HG02588 (cell line): Measurements from ENCODE around the gene PTGES.

Experiments used
- ATAC-seq: cut with Tn5 transposase; IDR thresholded peaks from one replicate; pipeline ENCODE4 v1.9.1; 2021; ENCODE audit warnings: mild to moderate bottlenecking, moderate library complexity; ENCODE audit not compliant: unreplicated experiment

Gene PTGES

GRCh38 chr9:129695870-129696269, 57.0 kb downstream of the PTGES start:
- no peak for ATAC-seq

DNA sequence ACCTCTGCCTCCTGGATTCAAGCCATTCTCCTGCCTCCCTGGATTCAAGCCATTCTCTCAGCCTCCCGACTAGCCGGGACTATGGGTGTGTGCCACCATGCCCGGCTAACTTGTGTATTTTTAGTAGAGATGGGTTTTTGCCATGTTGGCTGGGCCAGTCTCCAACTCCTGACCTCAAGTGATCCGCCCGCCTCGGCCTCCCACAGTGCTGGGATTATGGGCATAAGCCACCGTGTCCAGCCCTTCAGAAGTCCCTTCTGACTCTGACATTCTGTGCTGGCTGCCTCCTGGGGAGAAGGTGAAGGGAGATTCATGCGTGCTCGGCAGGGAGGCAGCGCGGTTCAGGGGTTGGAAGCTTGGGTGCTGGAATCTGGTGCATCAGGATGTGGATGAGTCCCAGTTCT, 58.6 kb downstream of the PTGES start:
- no peak for ATAC-seq

DNA sequence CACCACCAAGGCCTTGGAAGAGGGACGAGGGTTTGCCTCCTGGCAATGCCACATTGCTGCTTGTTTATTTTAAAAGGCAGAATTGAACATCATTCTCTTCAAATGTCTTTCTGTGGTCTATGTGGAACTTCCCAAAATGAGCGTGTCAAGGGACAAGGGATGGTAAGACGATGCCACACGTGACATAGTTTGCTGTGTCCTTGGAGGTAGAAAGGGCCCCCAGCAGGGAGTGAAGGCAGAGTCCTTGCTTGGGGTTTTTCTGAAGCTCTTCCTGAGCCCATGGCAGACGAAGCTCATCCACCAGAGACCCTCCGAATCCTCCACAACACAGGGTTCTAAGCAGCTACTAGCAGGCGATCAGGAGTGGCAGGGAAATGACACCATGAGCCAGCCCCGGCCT, 59.1 kb downstream of the PTGES start:
- ATAC-seq = no peak

GRCh38 chr9:129692534-129692933, 60.3 kb downstream of the PTGES start:
- no peak for ATAC-seq
